HepG2 (cell line): ENCODE measurements around the gene AP2S1. TPM values are rescaled to one million over a fixed set of nuclear protein-coding genes. Genes with fewer than 3 reads are reported as not detected.

Source experiments
- ARNT ChIP-seq: fragments of 450-650 bp; IDR thresholded peaks from 2 replicates; pipeline ENCODE4 v1.6.1; 2017
- BCLAF1 ChIP-seq: fragments of 450-650 bp; IDR thresholded peaks from 2 replicates; pipeline ENCODE4 v1.6.1; 2017; ENCODE audit warnings: mild to moderate bottlenecking
- FLYWCH1 ChIP-seq: sonication (generic); formaldehyde crosslinking; IDR thresholded peaks from 2 replicates; pipeline ENCODE4 v1.8.1; 2023; ENCODE audit warnings: mild to moderate bottlenecking, missing genetic modification reagents
- MIXL1 ChIP-seq: IDR thresholded peaks from 2 replicates; pipeline ENCODE4 v1.6.1; 2016
- MTA1 ChIP-seq: sonication (generic); formaldehyde crosslinking; IDR thresholded peaks from 2 replicates; pipeline ENCODE4 v1.4.0; 2020; ENCODE audit warnings: missing genetic modification reagents, mild to moderate bottlenecking, borderline replicate concordance
- POLR2AphosphoS2 ChIP-seq: IDR thresholded peaks from 2 replicates; pipeline ENCODE4 v1.6.1; 2011; ENCODE audit warnings: low read depth, low read length, improper control_type of control experiment
- RBM39 ChIP-seq: fragments of 200-400 bp; formaldehyde crosslinking; IDR thresholded peaks from one replicate; pipeline ENCODE4 v1.6.1; 2018; ENCODE audit warnings: antibody characterized with exemption, mild to moderate bottlenecking, low read depth, low read length; ENCODE audit not compliant: poor library complexity, severe bottlenecking
- RNF2 ChIP-seq: fragments of 450-650 bp; conservative IDR thresholded peaks from 2 replicates; pipeline ENCODE4 v1.6.1; 2016; ENCODE audit warnings: low read depth
- SKI ChIP-seq: fragments of 450-650 bp; IDR thresholded peaks from one replicate; pipeline ENCODE4 v1.6.1; 2018; ENCODE audit warnings: mild to moderate bottlenecking; ENCODE audit not compliant: partially characterized antibody
- SP2 ChIP-seq: sonication (generic); formaldehyde crosslinking; IDR thresholded peaks from 2 replicates; pipeline ENCODE4 v1.5.1; 2020; ENCODE audit warnings: mild to moderate bottlenecking, missing genetic modification reagents
- ZFP36L1 ChIP-seq: sonication (generic); formaldehyde crosslinking; IDR thresholded peaks from 2 replicates; pipeline ENCODE4 v1.8.0; 2022; ENCODE audit warnings: mild to moderate bottlenecking, missing genetic modification reagents, moderate library complexity
- ZFX ChIP-seq: sonication (generic); formaldehyde crosslinking; IDR thresholded peaks from 2 replicates; pipeline ENCODE4 v1.4.0; 2020; ENCODE audit warnings: mild to moderate bottlenecking, low read depth, missing genetic modification reagents, moderate library complexity
- ZKSCAN8 ChIP-seq: IDR thresholded peaks from 2 replicates; pipeline ENCODE4 v1.6.1; 2016; ENCODE audit warnings: borderline replicate concordance, missing genetic modification reagents, missing compliant biosample characterization
- ZNF10 ChIP-seq: sonication (generic); formaldehyde crosslinking; IDR thresholded peaks from 2 replicates; pipeline ENCODE4 v1.4.0; 2020; ENCODE audit warnings: mild to moderate bottlenecking, low read depth, missing genetic modification reagents, borderline replicate concordance
- ZNF430 ChIP-seq: sonication (generic); formaldehyde crosslinking; IDR thresholded peaks from 2 replicates; pipeline ENCODE4 v1.9.0; 2021; ENCODE audit warnings: mild to moderate bottlenecking, missing genetic modification reagents
- ZNF572 ChIP-seq: sonication (generic); formaldehyde crosslinking; IDR thresholded peaks from 2 replicates; pipeline ENCODE4 v1.5.1; 2020; ENCODE audit warnings: mild to moderate bottlenecking, missing genetic modification reagents
- ZNF577 ChIP-seq: sonication (generic); formaldehyde crosslinking; IDR thresholded peaks from 2 replicates; pipeline ENCODE4 v1.4.0; 2020; ENCODE audit warnings: mild to moderate bottlenecking, low read depth, missing genetic modification reagents, borderline replicate concordance
- ZNF839 ChIP-seq: sonication (generic); formaldehyde crosslinking; IDR thresholded peaks from 2 replicates; pipeline ENCODE4 v1.4.0; 2020; ENCODE audit warnings: missing genetic modification reagents, mild to moderate bottlenecking, borderline replicate concordance
- polyA plus RNA-seq, 8 experiments: library from polyadenylated mRNA; depleted of rRNA in 3 of 8; stranded (reverse) in 7 of 8; unstranded in 1 of 8; fragments of >200 nt; fragmentation: Illumina TruSeq in 4 of 8; extraction: Trizol in 4 of 8; gene quantifications; 2 replicates each; pipeline versions ENCODE4 v1.2.1 to v1.2.3, GENCODE V29; 2011 to 2016; ENCODE audit warnings: low read depth in 4 of 8, missing spikeins in 1 of 8, mixed read lengths in 1 of 8; ENCODE audit not compliant: insufficient read depth in 1 of 8
- total RNA-seq, 5 experiments: library from RNA; depleted of rRNA; stranded (reverse); fragments of >200 nt; fragmentation: Illumina TruSeq; extraction: Trizol; gene quantifications; 2 replicates each; pipeline ENCODE4 v1.2.3, GENCODE V29; 2016; ENCODE audit warnings: low read depth in 1 of 5
- TF ChIP-seq, protein P1 (sequence below): conservative IDR thresholded peaks from 2 replicates; pipeline ENCODE4 v1.6.1; 2018; ENCODE audit warnings: missing genetic modification reagents
- TF ChIP-seq, protein P2 (sequence below): sonication (generic); formaldehyde crosslinking; IDR thresholded peaks from 2 replicates; pipeline ENCODE4 v1.5.1; 2020; ENCODE audit warnings: mild to moderate bottlenecking, missing genetic modification reagents, moderate library complexity
- TF ChIP-seq, protein P3 (sequence below): sonication (generic); formaldehyde crosslinking; IDR thresholded peaks from 2 replicates; pipeline ENCODE4 v1.4.0; 2020; ENCODE audit warnings: missing genetic modification reagents, mild to moderate bottlenecking, borderline replicate concordance
- TF ChIP-seq, protein P4 (sequence below): sonication (generic); formaldehyde crosslinking; conservative IDR thresholded peaks from 2 replicates; pipeline ENCODE4 v1.5.0; 2020; ENCODE audit warnings: missing genetic modification reagents

The AP2S1 gene
- total and polyA plus RNA-seq, 2 of the 13 experiments (the other 11 are each of a cell fraction or from before 2014, with no cell fraction given) = 45.2 to 86.1 TPM

DNA sequence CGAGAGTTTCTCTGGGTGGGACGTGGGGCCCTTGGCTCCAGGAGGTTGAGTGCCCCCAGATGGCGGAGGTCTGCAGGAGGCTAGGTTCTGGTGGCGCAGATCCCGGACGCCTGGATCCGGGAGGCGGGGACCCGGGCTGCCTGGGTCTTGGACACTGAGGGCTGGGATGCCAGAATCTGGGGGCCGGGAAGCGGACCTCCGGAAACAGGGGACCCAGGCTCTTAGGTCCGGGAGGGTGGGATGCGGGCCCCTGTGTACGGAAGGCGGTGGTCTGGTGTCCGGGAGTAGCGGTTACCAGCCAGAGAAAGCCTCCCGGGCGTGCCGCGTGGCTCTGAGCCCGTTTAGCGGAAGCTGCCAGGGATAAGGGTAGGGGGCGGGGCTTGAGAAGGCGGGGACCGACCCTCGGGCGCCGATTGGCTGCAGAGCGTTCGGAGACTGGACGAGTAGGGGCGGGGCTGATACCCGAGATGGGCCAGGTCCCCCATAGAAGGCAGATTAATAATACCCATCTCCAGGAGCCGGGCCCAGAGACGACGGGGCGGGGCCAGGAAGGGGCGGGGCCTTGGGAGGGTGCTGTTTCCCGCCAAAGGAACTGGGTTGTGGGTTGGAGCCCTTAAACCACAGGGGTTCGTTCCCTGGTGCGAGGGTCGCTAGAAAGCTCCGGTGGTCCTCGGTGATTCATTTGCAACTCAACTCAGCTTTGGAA, 62.2 kb downstream of the AP2S1 start, which contains the start of gene SLC1A5 (continued):
- TF ChIP-seq, protein P1, sequence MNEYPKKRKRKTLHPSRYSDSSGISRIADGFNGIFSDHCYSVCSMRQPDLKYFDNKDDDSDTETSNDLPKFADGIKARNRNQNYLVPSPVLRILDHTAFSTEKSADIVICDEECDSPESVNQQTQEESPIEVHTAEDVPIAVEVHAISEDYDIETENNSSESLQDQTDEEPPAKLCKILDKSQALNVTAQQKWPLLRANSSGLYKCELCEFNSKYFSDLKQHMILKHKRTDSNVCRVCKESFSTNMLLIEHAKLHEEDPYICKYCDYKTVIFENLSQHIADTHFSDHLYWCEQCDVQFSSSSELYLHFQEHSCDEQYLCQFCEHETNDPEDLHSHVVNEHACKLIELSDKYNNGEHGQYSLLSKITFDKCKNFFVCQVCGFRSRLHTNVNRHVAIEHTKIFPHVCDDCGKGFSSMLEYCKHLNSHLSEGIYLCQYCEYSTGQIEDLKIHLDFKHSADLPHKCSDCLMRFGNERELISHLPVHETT (CRISPR knock-in tag) = no peak; the same call in 1 of the 2 replicates
- TF ChIP-seq MIXL1 = peak; percentile 79; the same call in 1 of the 2 replicates
- TF ChIP-seq FLYWCH1 (CRISPR knock-in tag) = no peak
- peak; percentile 75; the same call in 1 of the 2 replicates for TF ChIP-seq POLR2AphosphoS2
- TF ChIP-seq RNF2 = no peak
- TF ChIP-seq ZFP36L1 (CRISPR knock-in tag) = 0 out of 2 replicates have a peak, but pooled peaks have one; percentile 75
- no peak for TF ChIP-seq BCLAF1
- peak; percentile 80 for TF ChIP-seq ZNF430
- TF ChIP-seq, protein P2, sequence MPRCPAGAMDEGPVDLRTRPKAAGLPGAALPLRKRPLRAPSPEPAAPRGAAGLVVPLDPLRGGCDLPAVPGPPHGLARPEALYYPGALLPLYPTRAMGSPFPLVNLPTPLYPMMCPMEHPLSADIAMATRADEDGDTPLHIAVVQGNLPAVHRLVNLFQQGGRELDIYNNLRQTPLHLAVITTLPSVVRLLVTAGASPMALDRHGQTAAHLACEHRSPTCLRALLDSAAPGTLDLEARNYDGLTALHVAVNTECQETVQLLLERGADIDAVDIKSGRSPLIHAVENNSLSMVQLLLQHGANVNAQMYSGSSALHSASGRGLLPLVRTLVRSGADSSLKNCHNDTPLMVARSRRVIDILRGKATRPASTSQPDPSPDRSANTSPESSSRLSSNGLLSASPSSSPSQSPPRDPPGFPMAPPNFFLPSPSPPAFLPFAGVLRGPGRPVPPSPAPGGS = no peak
- TF ChIP-seq SKI = no peak
- TF ChIP-seq RBM39 = peak; percentile 97
- TF ChIP-seq ZNF572 (CRISPR knock-in tag) = no peak
- no peak for TF ChIP-seq ARNT
- TF ChIP-seq ZNF10 (CRISPR knock-in tag) = no peak
- 0 out of 2 replicates have a peak, but pooled peaks have one; percentile 54 for TF ChIP-seq ZNF577 (CRISPR knock-in tag)
- peak; percentile 55 for TF ChIP-seq SP2
- TF ChIP-seq ZKSCAN8 (CRISPR knock-in tag) = 0 out of 2 replicates have a peak, but pooled peaks have one; percentile 47
- TF ChIP-seq ZNF839 (CRISPR knock-in tag) = peak; percentile 25; the same call in 1 of the 2 replicates
- peak; percentile 41; the same call in 1 of the 2 replicates for TF ChIP-seq ZFX (CRISPR knock-in tag)
- TF ChIP-seq, protein P3, sequence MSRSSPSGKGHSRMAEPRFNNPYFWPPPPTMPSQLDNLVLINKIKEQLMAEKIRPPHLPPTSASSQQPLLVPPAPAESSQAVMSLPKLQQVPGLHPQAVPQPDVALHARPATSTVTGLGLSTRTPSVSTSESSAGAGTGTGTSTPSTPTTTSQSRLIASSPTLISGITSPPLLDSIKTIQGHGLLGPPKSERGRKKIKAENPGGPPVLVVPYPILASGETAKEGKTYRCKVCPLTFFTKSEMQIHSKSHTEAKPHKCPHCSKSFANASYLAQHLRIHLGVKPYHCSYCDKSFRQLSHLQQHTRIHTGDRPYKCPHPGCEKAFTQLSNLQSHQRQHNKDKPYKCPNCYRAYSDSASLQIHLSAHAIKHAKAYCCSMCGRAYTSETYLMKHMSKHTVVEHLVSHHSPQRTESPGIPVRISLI (CRISPR knock-in tag) = no peak
- TF ChIP-seq, protein P4, sequence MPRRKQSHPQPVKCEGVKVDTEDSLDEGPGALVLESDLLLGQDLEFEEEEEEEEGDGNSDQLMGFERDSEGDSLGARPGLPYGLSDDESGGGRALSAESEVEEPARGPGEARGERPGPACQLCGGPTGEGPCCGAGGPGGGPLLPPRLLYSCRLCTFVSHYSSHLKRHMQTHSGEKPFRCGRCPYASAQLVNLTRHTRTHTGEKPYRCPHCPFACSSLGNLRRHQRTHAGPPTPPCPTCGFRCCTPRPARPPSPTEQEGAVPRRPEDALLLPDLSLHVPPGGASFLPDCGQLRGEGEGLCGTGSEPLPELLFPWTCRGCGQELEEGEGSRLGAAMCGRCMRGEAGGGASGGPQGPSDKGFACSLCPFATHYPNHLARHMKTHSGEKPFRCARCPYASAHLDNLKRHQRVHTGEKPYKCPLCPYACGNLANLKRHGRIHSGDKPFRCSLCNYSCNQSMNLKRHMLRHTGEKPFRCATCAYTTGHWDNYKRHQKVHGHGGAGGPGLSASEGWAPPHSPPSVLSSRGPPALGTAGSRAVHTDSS = no peak
- TF ChIP-seq MTA1 (CRISPR knock-in tag) = no peak
